Urinary bladder (tissue), 4 donors: ENCODE measurements around the gene DLG5. TPM values are rescaled to one million over a fixed set of nuclear protein-coding genes. Genes with fewer than 3 reads are reported as not detected.
A peak's percentile ranks its signal among the peaks of the same experiment; 100 is the strongest.

Experiments used
- DNase-seq: peaks from one replicate; pipeline ENCODE4 v3.0.0-alpha.2; 2015; ENCODE audit errors: extremely low spot score
- H3K27ac ChIP-seq: one replicate; pipeline ENCODE4 v1.5.1; 2013; ENCODE audit warnings: low read depth, mild to moderate bottlenecking, moderate library complexity
- H3K36me3 ChIP-seq: one replicate; pipeline ENCODE4 v1.6.1; 2013; ENCODE audit warnings: mild to moderate bottlenecking, moderate library complexity; ENCODE audit not compliant: insufficient read depth
- H3K4me1 ChIP-seq: one replicate; pipeline ENCODE4 v1.6.1; 2013; ENCODE audit warnings: mild to moderate bottlenecking, moderate library complexity; ENCODE audit not compliant: insufficient read depth
- H3K4me3 ChIP-seq: one replicate; pipeline ENCODE4 v1.5.1; 2013; ENCODE audit warnings: low read depth, low read length
- WGBS: extraction: QIAGEN DNeasy Blood & Tissue Kit; methylation state at CpG from one replicate; pipeline ENCODE4 v1.1.7; 2013; 5-methylcytosine and 5-hydroxymethylcytosine counted together
- polyA plus RNA-seq: library from polyadenylated mRNA; stranded (reverse); fragments of 200-250 nt; gene quantifications from one replicate; pipeline ENCODE4 v1.2.3, GENCODE V29; 2013
- total RNA-seq: library from RNA; depleted of rRNA; stranded (reverse); fragments of >200 nt; gene quantifications from one replicate; pipeline ENCODE4 v1.2.3, GENCODE V29; 2014
- donor health status: healthy with polysubstance abuse.
- donor health status: healthy.

DLG5 gene
- total and polyA plus RNA-seq, 2 donors, result 30.3 to 36.9 TPM

GRCh38 chr10:77887631-77888355 lies 38.8 kb downstream of the DLG5 start:
- Histone ChIP-seq H3K4me3 (no peak overlapping the region), H3K36me3 (no peaks in the 10 kb centered on the region), H3K4me1 (peaks cover 3% of the 10 kb centered on the region), H3K27ac (peak overlapping the region; percentile 14)
- no peak for DNase-seq
- WGBS, result 20% methylated on average over 11 of the region's 11 CpGs

- H3K36me3 ChIP-seq, result no peaks in the 10 kb centered on the region
- 78% methylated on average over 4 of the region's 4 CpGs for WGBS
- H3K4me3 ChIP-seq, result no peak overlapping the region
- H3K27ac ChIP-seq, result peak overlapping the region; percentile 63
- H3K4me1 ChIP-seq, result peaks cover 3% of the 10 kb centered on the region
- no peak for DNase-seq
Observed at GRCh38 chr10:77886795-77887355, 39.7 kb downstream of the DLG5 start.

DNA sequence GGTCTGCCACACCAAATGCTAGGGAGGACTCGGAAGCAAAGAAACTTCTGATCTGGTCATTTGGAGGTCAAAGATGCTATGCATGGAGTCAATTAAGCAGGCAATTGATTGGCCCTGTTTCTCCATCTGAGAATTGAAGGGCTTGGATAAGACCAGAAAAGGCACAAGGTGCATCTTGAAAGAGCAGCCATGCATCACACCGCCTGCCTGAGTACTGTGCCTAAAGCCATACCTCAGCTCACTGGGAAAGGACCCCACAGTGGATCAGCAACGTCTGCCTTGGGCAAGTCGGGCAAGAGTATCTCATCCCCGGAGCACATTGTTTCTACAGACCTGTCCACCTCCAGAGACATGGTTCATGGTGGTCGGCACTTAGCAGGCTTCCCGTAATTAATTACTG lies 42.4 kb downstream of the DLG5 start:
- 93% methylated on average over 7 of the region's 7 CpGs for WGBS
- no peak for DNase-seq
- no peak overlapping the region for H3K27ac ChIP-seq

GRCh38 chr10:77881636-77882035 lies 44.9 kb downstream of the DLG5 start:
- Histone ChIP-seq H3K4me1 (no peaks in the 10 kb centered on the region), H3K27ac (no peak overlapping the region), H3K4me3 (no peak overlapping the region), H3K36me3 (no peaks in the 10 kb centered on the region)
- 90% methylated on average over 4 of the region's 4 CpGs for WGBS
- DNase-seq, result no peak

More for the DNA sequence above, 42.4 kb downstream of the DLG5 start:
- Histone ChIP-seq H3K36me3 (no peaks in the 10 kb centered on the region), H3K4me3 (no peak overlapping the region), H3K4me1 (peaks cover 3% of the 10 kb centered on the region)

- Histone ChIP-seq H3K4me1 (no peaks in the 10 kb centered on the region), H3K4me3 (no peak overlapping the region), H3K27ac (no peak overlapping the region), H3K36me3 (no peaks in the 10 kb centered on the region)
- 85% methylated on average over 3 of the region's 3 CpGs for WGBS
- DNase-seq, result no peak
Observed at GRCh38 chr10:77881222-77881621, 45.3 kb downstream of the DLG5 start.

- H3K36me3 ChIP-seq, result no peaks in the 10 kb centered on the region
- WGBS, result 93% methylated on average over 3 of the region's 3 CpGs
- DNase-seq, result no peak
- no peak overlapping the region for H3K27ac ChIP-seq
- no peak overlapping the region for H3K4me3 ChIP-seq
- no peaks in the 10 kb centered on the region for H3K4me1 ChIP-seq
Observed at GRCh38 chr10:77879710-77880109, 46.8 kb downstream of the DLG5 start.

DNA sequence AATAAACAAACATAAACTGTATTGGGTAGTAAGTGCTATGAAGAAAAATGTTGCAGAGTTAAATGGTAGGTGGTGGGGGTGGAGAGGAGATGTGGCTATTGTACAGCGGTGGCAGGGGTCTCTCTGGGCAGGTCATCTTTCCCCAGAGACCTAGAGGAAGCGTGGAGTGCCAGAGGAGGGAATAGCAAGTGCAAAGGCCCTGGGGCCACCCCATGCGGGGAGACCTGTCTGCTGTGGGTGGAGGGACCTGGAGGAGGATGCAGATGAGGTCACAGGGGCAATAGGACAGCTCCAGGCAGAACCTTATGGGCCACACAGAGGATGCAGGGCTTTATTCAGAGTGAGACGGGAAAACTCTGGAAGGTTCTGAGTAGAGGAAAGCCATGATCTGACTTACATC lies 47.5 kb downstream of the DLG5 start:
- H3K4me1 ChIP-seq, result peaks cover under 1% of the 10 kb centered on the region
- no peak overlapping the region for H3K4me3 ChIP-seq
- 95% methylated on average over 4 of the region's 4 CpGs for WGBS
- no peak overlapping the region for H3K27ac ChIP-seq
- no peaks in the 10 kb centered on the region for H3K36me3 ChIP-seq
- no peak for DNase-seq

DNA sequence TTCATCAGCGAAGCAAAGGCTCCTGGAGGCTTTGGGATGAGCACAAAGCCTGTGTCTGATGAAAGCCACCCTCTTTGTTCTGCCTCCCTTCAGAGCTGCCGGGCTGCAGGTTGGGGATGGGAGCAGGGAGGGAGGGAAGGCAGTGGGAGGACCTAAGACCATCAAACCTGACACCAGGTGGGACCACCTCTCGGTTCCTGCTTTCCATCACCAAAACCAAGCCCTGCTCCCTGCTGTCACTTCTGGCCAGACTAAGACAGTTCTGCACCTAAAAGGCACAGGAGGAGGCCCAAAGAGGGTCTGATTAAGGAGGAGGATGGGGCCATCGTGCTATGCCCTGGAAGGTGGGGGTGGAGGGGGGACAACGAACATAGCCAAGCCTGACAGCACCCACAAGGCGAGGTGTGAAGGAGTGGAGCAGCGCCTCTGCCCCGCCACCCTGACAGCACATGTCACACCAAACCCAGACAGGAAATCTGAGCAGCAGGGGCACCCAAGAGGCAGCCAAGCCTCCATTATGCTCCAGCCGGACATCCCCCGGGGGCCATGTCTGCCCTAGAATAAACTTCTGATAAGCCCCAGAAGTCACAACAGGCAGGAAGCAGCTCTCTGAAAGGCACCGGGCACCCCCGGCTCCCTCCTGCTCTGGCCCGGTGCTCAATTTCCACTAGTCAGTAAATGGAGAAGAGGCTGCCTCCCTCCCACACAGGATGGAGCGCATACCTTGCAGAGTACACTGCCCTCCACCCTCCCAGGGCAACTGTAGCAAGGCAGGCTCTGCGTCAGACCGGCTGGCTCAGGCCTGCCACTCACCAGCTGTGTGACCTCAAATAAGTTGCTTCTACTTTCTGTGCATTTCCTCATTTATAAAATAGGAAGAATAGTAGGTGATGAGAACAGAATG lies 48.9 kb downstream of the DLG5 start:
- peaks cover 5% of the 10 kb centered on the region for H3K4me1 ChIP-seq
- 34% methylated on average over 16 of the region's 16 CpGs for WGBS
- H3K27ac ChIP-seq, result no peak overlapping the region
- no peak for DNase-seq
- H3K4me3 ChIP-seq, result no peak overlapping the region
- no peaks in the 10 kb centered on the region for H3K36me3 ChIP-seq

DNA sequence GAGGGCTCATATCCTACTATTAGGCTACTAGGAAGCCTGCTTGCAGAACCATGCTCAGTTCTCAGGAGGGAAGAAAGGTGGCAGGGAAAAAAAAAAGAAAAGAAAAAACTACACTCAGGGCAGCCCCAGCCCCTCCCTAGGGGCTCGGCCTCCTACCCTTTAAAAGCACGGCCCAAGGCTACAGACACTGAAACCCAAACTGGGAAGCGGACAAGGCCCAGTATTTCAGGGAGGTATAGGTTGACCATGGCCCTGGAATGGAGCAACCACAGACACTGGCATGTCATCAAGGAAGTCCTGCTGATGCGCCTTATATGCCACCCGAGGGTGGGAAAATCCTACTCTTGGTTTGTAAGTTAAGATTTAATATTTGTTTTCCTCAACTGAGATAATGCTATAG lies 50.8 kb downstream of the DLG5 start:
- no peak for DNase-seq
- Histone ChIP-seq H3K36me3 (no peaks in the 10 kb centered on the region), H3K4me3 (no peak overlapping the region), H3K4me1 (peaks cover 5% of the 10 kb centered on the region), H3K27ac (no peak overlapping the region)
- WGBS, result 93% methylated on average over 5 of the region's 5 CpGs

- Histone ChIP-seq H3K36me3 (no peaks in the 10 kb centered on the region), H3K27ac (no peak overlapping the region), H3K4me1 (peaks cover 7% of the 10 kb centered on the region), H3K4me3 (no peak overlapping the region)
- WGBS, result 98% methylated on average over 3 of the region's 3 CpGs
- no peak for DNase-seq
Observed at GRCh38 chr10:77874872-77875271, 51.7 kb downstream of the DLG5 start.

GRCh38 chr10:77873536-77874380 lies 52.8 kb downstream of the DLG5 start:
- H3K36me3 ChIP-seq, result no peaks in the 10 kb centered on the region
- H3K4me1 ChIP-seq, result peaks cover 7% of the 10 kb centered on the region
- DNase-seq, result peak; percentile 55
- peak overlapping the region; percentile 84 for H3K27ac ChIP-seq
- no peak overlapping the region for H3K4me3 ChIP-seq
- 48% methylated on average over 15 of the region's 15 CpGs for WGBS

DNA sequence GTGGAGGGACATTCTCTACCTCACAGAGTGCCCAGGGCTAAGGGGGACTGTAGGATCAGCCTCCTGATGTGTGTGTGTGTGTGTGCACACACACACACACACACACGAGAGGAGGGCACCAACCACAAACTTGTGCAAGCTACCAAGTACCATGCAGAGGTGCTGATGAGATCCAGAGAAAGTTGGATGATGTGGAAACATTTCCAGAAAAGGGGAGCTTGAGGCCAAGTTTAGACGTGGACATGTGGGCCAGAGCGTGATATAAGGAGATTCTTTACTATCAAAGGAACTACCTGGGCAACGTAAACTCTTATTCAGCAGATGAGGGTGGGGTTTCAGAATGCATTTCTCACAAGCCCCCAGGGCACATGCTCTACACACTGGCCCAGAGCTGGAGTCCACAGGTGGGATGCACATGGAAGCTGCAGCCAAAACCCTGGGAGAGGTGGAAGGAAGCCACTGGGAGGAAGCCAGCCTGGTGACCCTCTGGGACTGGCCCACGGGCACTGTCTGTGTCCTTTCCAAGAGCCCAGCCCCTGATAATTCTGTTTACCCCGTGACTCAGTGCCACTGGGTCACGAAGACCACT lies 53.5 kb downstream of the DLG5 start:
- peaks cover 7% of the 10 kb centered on the region for H3K4me1 ChIP-seq
- H3K4me3 ChIP-seq, result no peak overlapping the region
- H3K36me3 ChIP-seq, result no peaks in the 10 kb centered on the region
- WGBS, result 78% methylated on average over 7 of the region's 7 CpGs
- DNase-seq, result no peak
- H3K27ac ChIP-seq, result no peak overlapping the region
